GM18520 (cell line): ENCODE measurements around the gene MPND.
"Not testable (repeated sequence)": the region's sequence is repeated elsewhere in the genome, so short reads cannot be mapped to it uniquely, and the experiment has no call there.

Experiments used
- ATAC-seq: cut with Tn5 transposase; IDR thresholded peaks from one replicate; pipeline ENCODE4 v1.9.1; 2021; ENCODE audit not compliant: unreplicated experiment

The MPND gene

GRCh38 chr19:4319067-4319718 is 24.2 kb upstream of the MPND start:
- no peak for ATAC-seq

- no peak for ATAC-seq
Observed at GRCh38 chr19:4320419-4320818, 22.9 kb upstream of the MPND start.

- ATAC-seq = no peak
Observed at GRCh38 chr19:4322942-4323665, 20.3 kb upstream of the MPND start.

- no peak for ATAC-seq
Observed at GRCh38 chr19:4323692-4324091, 19.7 kb upstream of the MPND start.

GRCh38 chr19:4324228-4324627 is 19.1 kb upstream of the MPND start:
- no peak for ATAC-seq

- ATAC-seq = no peak
Observed at GRCh38 chr19:4326215-4326836, 17.0 kb upstream of the MPND start.

- no peak for ATAC-seq
Observed at GRCh38 chr19:4326837-4327251, 16.5 kb upstream of the MPND start.

- no peak for ATAC-seq
Observed at GRCh38 chr19:4327252-4327876, 16.0 kb upstream of the MPND start.

- no peak for ATAC-seq
Observed at GRCh38 chr19:4327877-4328242, 15.5 kb upstream of the MPND start.

- peak; percentile 68 for ATAC-seq
Observed at GRCh38 chr19:4328243-4328990, 14.9 kb upstream of the MPND start.

GRCh38 chr19:4328991-4329681 is 14.2 kb upstream of the MPND start:
- not testable (repeated sequence) for ATAC-seq

GRCh38 chr19:4329858-4330257 is 13.5 kb upstream of the MPND start:
- ATAC-seq = no peak

- ATAC-seq = no peak
Observed at GRCh38 chr19:4334929-4335570, 8.3 kb upstream of the MPND start.

- ATAC-seq = no peak
Observed at GRCh38 chr19:4337906-4338440, 5.4 kb upstream of the MPND start.

- ATAC-seq = no peak
Observed at GRCh38 chr19:4338441-4339355, 4.7 kb upstream of the MPND start, which contains the start of gene STAP2. TSS of gene STAP2 (minus strand) at chr19:4338827. CDS start at chr19:4338753, 74 bp downstream.

- ATAC-seq = no peak
Observed at GRCh38 chr19:4342314-4342614, 1.1 kb upstream of the MPND start.

- peak; percentile 88 for ATAC-seq
Observed at GRCh38 chr19:4342615-4343369, 570 bp upstream of the MPND start.
